Activated T-helper 1 cell treated with anti-CD3 and anti-CD28 coated beads, Interleukin-2, amount 50 U/mL, for 16 hours (primary cell): ENCODE results near the gene EIF5A.
A peak's percentile ranks its signal among the peaks of the same experiment; 100 is the strongest.

Experiments used
- DNase-seq, 2 donors: peaks; one replicate each; pipeline ENCODE4 v3.0.0-alpha.2; 2020; ENCODE audit warnings: low read depth in 1 of 2, low spot score in 1 of 2

The EIF5A gene

GRCh38 chr17:7306911-7307685 lies at the start of gene EIF5A:
Gene EIF5A, plus strand, starts transcription at chr17:7307628. Its CDS starts 2,008 bp downstream, at chr17:7309636.
- peak; percentile 100 for DNase-seq

- DNase-seq = no peak
Measured at GRCh38 chr17:7258731-7259554, 48.5 kb upstream of the EIF5A start.

- DNase-seq = no peak
Measured at GRCh38 chr17:7259555-7259889, 47.9 kb upstream of the EIF5A start.

- no peak for DNase-seq
Measured at GRCh38 chr17:7260151-7260550, 47.3 kb upstream of the EIF5A start.

- no peak for DNase-seq
Measured at GRCh38 chr17:7260651-7261378, 46.6 kb upstream of the EIF5A start.

- DNase-seq = no peak
Measured at GRCh38 chr17:7261379-7262191, 45.8 kb upstream of the EIF5A start.

- DNase-seq = no peak
Measured at GRCh38 chr17:7262192-7262934, 45.1 kb upstream of the EIF5A start, which contains the start of gene CLDN7. Gene CLDN7, minus strand, starts transcription at chr17:7262478. Its CDS starts 435 bp downstream, at chr17:7262043.

GRCh38 chr17:7262935-7263800 lies 44.3 kb upstream of the EIF5A start:
- no peak for DNase-seq

- no peak for DNase-seq
Measured at GRCh38 chr17:7263801-7264078, 43.7 kb upstream of the EIF5A start.

- DNase-seq = no peak
Measured at GRCh38 chr17:7266784-7267183, 40.6 kb upstream of the EIF5A start.

GRCh38 chr17:7279448-7279847 lies 28.0 kb upstream of the EIF5A start:
- DNase-seq = no peak

GRCh38 chr17:7280519-7281073 lies 26.8 kb upstream of the EIF5A start:
- DNase-seq = peak; percentile 75 to 77

- DNase-seq = peak; percentile 42 to 74
Measured at GRCh38 chr17:7281074-7281952, 26.1 kb upstream of the EIF5A start, which contains the start of gene SLC2A4. Gene SLC2A4, plus strand, starts transcription at chr17:7281718. Its CDS starts 217 bp downstream, at chr17:7281935.

GRCh38 chr17:7281953-7282751 lies 25.3 kb upstream of the EIF5A start:
- DNase-seq = no peak

- DNase-seq = no peak
Measured at GRCh38 chr17:7282752-7283321, 24.6 kb upstream of the EIF5A start.

- no peak for DNase-seq
Measured at GRCh38 chr17:7283471-7284216, 23.8 kb upstream of the EIF5A start.
